PFSK-1 (cell line): ENCODE data around the gene UNC80.

Experiments
- FOXP2 ChIP-seq: optimal IDR thresholded peaks from 2 replicates; pipeline ENCODE3; 2011; ENCODE audit warnings: borderline replicate concordance, control low read depth, inconsistent platforms; ENCODE audit not compliant: insufficient read depth; ENCODE audit errors: extremely low read length, extremely low read depth
- POLR2AphosphoS5 ChIP-seq: IDR thresholded peaks from 2 replicates; pipeline ENCODE4 v1.6.1; 2012; ENCODE audit warnings: low read depth, mild to moderate bottlenecking, control low read depth, low read length, moderate library complexity
- SIN3A ChIP-seq: IDR thresholded peaks from 2 replicates; pipeline ENCODE4 v1.6.1; 2012; ENCODE audit warnings: mild to moderate bottlenecking, low read length, moderate library complexity, borderline replicate concordance; ENCODE audit not compliant: insufficient read depth
- TAF1 ChIP-seq: IDR thresholded peaks from 2 replicates; pipeline ENCODE4 v1.6.1; 2012; ENCODE audit warnings: low read length, control low read depth, borderline replicate concordance; ENCODE audit not compliant: insufficient read depth
- TF ChIP-seq, protein P1 (sequence below), 2 experiments: IDR thresholded peaks; 2 replicates each; pipeline versions ENCODE4 v1.6.1 to v1.8.0; 2011 to 2012; ENCODE audit warnings: low read depth in 2 of 2, low read length in 2 of 2, control low read depth in 1 of 2, inconsistent platforms in 1 of 2, mild to moderate bottlenecking in 1 of 2, moderate library complexity in 1 of 2; ENCODE audit not compliant: insufficient read depth in 1 of 2

Gene UNC80

DNA sequence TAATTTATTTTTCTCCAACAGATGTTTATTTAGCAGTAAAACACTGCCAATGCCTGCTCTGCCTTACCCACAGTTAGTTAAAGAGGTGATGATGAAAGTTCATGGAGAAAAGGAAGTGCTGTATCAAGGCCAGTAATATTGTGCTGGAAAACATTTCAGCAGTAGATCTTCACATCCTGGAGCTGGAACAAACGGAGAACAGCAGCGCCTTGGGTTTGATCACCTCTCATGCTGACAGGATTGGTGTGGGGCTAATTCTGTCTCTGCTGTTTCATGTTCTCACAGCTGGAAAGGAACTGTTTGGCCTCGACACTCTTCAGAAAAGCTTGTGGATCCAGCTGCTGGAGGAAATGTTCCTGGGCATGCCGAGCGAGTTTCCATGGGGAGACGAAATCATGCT is 169.3 kb downstream of the UNC80 start:
- no peak for TF ChIP-seq POLR2AphosphoS5
- TF ChIP-seq, protein P1, sequence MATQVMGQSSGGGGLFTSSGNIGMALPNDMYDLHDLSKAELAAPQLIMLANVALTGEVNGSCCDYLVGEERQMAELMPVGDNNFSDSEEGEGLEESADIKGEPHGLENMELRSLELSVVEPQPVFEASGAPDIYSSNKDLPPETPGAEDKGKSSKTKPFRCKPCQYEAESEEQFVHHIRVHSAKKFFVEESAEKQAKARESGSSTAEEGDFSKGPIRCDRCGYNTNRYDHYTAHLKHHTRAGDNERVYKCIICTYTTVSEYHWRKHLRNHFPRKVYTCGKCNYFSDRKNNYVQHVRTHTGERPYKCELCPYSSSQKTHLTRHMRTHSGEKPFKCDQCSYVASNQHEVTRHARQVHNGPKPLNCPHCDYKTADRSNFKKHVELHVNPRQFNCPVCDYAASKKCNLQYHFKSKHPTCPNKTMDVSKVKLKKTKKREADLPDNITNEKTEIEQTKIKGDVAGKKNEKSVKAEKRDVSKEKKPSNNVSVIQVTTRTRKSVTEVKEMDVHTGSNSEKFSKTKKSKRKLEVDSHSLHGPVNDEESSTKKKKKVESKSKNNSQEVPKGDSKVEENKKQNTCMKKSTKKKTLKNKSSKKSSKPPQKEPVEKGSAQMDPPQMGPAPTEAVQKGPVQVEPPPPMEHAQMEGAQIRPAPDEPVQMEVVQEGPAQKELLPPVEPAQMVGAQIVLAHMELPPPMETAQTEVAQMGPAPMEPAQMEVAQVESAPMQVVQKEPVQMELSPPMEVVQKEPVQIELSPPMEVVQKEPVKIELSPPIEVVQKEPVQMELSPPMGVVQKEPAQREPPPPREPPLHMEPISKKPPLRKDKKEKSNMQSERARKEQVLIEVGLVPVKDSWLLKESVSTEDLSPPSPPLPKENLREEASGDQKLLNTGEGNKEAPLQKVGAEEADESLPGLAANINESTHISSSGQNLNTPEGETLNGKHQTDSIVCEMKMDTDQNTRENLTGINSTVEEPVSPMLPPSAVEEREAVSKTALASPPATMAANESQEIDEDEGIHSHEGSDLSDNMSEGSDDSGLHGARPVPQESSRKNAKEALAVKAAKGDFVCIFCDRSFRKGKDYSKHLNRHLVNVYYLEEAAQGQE (IDR thresholded peaks at IDR 0.05; ENCODE audit: insufficient read depth in 1 of 2, low read depth in 2 of 2, low read length in 2 of 2), result no peak
- TF ChIP-seq FOXP2, result no peak
- TF ChIP-seq SIN3A, result no peak
- TF ChIP-seq TAF1, result no peak

DNA sequence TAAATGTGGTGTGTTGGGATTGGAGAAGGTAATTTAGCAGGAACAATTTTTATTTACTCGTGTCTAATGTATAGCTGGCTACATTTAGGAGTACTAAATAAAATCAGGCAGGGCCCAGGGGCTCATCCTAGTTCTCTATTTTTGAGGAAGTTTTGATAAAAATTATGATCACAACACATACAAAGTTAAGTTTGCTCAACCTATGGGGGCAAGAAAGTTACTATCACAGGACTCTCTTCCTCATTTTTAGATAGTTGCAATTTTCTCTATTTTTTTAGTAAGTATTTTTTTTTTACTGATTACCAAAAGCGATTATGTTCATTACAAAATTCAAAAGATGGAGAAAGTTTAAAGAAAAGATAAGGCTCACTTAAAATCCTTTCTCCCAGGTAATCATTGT is 170.8 kb downstream of the UNC80 start:
- no peak for TF ChIP-seq TAF1
- TF ChIP-seq, protein P1 (IDR thresholded peaks at IDR 0.05; ENCODE audit: insufficient read depth in 1 of 2, low read depth in 2 of 2, low read length in 2 of 2), result no peak
- TF ChIP-seq SIN3A, result no peak
- no peak for TF ChIP-seq FOXP2
- TF ChIP-seq POLR2AphosphoS5, result no peak

DNA sequence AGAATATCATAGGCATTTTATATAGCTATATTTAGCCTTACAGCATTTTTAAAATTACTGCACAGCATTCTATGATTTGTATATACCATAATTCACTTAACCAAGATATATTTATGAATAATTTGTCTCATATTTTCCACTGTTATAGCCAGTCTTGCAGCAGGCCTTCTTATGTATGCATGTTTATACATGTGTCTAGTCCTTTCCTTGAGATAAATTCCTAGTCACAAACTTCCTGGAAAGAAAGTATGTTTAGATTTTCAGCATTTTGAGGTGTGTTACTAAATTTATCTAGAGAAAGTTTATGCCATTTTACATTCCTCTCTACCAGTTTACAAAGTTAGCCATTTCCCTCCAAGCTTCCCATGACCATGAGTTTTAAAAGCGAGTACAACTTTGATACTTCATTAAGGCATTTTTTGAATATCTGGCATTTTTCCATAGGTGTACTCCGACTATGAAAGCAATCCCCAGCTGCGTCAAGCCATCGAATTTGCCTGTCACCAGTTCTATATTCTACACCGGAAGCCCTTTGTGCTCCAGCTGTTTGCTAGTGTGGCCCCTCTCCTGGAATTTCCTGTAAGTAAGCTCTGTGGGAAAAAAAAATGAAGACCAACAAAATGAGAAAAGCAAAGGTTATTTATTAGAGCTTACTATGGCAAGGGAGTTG is 171.4 kb downstream of the UNC80 start:
- TF ChIP-seq POLR2AphosphoS5 (no peak), TAF1 (no peak), SIN3A (no peak), FOXP2 (no peak)
- TF ChIP-seq, protein P1 (IDR thresholded peaks at IDR 0.05; ENCODE audit: insufficient read depth in 1 of 2, low read depth in 2 of 2, low read length in 2 of 2), result no peak

DNA sequence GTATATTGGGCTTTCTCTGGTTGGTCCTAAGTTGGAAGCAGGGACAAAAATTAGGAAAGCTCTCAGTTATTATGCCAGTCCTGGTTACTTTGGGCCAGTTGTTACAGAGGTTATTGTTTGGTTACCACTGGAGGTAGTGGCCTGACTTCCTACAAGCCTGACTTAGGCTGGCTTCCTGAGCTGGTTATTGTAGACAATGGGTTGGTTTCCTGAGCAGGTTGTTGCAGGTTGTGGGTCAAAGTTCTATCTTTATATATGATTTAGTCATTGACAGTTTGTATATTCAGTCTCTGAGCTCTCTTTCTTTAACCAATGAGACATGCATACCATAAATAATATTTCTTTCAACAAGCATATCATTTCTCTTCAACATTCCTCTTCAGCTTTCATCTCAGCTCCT is 172.1 kb downstream of the UNC80 start:
- no peak for TF ChIP-seq FOXP2
- TF ChIP-seq SIN3A, result no peak
- no peak for TF ChIP-seq POLR2AphosphoS5
- TF ChIP-seq, protein P1 (IDR thresholded peaks at IDR 0.05; ENCODE audit: insufficient read depth in 1 of 2, low read depth in 2 of 2, low read length in 2 of 2), result no peak
- TF ChIP-seq TAF1, result no peak

DNA sequence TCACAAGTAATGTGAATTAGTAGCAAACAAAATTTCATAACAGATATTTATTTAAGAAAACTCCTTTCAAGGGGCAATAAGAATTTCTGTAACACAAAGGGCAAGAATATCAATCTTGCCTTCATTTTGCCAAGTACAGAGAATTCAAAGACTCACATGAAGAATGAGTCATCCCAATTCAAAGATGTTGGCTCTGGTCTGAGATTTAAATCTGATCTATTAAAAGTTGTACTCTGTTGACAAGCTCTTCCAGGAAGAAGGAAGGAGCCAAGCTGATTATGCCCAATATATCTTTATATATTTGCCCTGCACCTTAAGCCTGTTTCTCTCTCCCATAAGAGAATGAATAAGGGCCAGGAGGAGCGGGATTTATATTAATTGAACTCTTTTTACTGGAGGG is 174.9 kb downstream of the UNC80 start:
- TF ChIP-seq TAF1 (no peak), FOXP2 (no peak), POLR2AphosphoS5 (no peak)
- TF ChIP-seq, protein P1 (IDR thresholded peaks at IDR 0.05; ENCODE audit: insufficient read depth in 1 of 2, low read depth in 2 of 2, low read length in 2 of 2), result no peak
